Aorta (tissue), 5 donors: ENCODE measurements around the gene HBB. TPM values are rescaled to one million over a fixed set of nuclear protein-coding genes. Genes with fewer than 3 reads are reported as not detected.

Source experiments
- ATAC-seq: fragments of 200-7000 bp; cut with Tn5 transposase; one replicate; pipeline ENCODE4 v1.9.1; 2022; ENCODE audit warnings: moderate library complexity; ENCODE audit not compliant: low FRiP score
- DNase-seq, 2 donors: peaks; one replicate each; pipeline ENCODE4 v3.0.0-alpha.2; 2020
- H3K27ac ChIP-seq, 2 donors: one replicate each; pipeline ENCODE4 v1.5.1; 2013; ENCODE audit warnings: low read length in 2 of 2, mild to moderate bottlenecking in 2 of 2, moderate library complexity in 2 of 2, control low read depth in 1 of 2, inconsistent platforms in 1 of 2, low read depth in 1 of 2
- H3K27me3 ChIP-seq, 2 donors: one replicate each; pipeline ENCODE4 v1.6.1; 2013; ENCODE audit warnings: control low read depth in 1 of 2, low read length in 1 of 2, mild to moderate bottlenecking in 1 of 2, moderate library complexity in 1 of 2; ENCODE audit not compliant: insufficient read depth in 2 of 2, control insufficient read depth in 1 of 2
- H3K36me3 ChIP-seq, 2 donors: one replicate each; pipeline ENCODE4 v1.6.1; 2013; ENCODE audit warnings: control low read depth in 1 of 2, low read length in 1 of 2, mild to moderate bottlenecking in 1 of 2; ENCODE audit not compliant: insufficient read depth in 2 of 2, control insufficient read depth in 1 of 2
- H3K4me1 ChIP-seq, 2 donors: one replicate each; pipeline ENCODE4 v1.6.1; 2013; ENCODE audit warnings: low read length in 2 of 2, control low read depth in 1 of 2, mild to moderate bottlenecking in 1 of 2, moderate library complexity in 1 of 2; ENCODE audit not compliant: insufficient read depth in 2 of 2, control insufficient read depth in 1 of 2
- H3K4me3 ChIP-seq, 2 donors: one replicate each; pipeline ENCODE4 v1.5.1; 2013; ENCODE audit warnings: low read length in 2 of 2, control low read depth in 1 of 2, mild to moderate bottlenecking in 1 of 2
- H3K9me3 ChIP-seq: one replicate; pipeline ENCODE4 v1.6.1; 2013; ENCODE audit warnings: mild to moderate bottlenecking, low read length; ENCODE audit not compliant: control insufficient read depth
- WGBS, 2 donors: extraction: QIAGEN DNeasy Blood & Tissue Kit; methylation state at CpG; one replicate each; pipeline ENCODE4 v1.1.7; 2013; 5-methylcytosine and 5-hydroxymethylcytosine counted together
- intact Hi-C, 2 donors: fragments of 100-400 bp; cut with DNase I; formaldehyde crosslinking; loops; one replicate each; pipeline versions ENCODE4 v1.14.2 to v1.15.0; 2022
- polyA plus RNA-seq, 2 donors: library from polyadenylated mRNA; stranded (reverse); fragments of 200-250 nt; gene quantifications; one replicate each; pipeline ENCODE4 v1.2.3, GENCODE V29; 2013
- total RNA-seq, 2 donors: library from RNA; stranded (reverse); fragmentation: NEBNext Ultra II Directional; extraction: Animal tissue kit (Norgen Biotek cat#: 25700); gene quantifications; one replicate each; pipeline ENCODE4 v1.2.1, GENCODE V29; 2021
- donor health status: healthy with polysubstance abuse.
- donor health status: Bipolar disorder and iron deficiency.
- donor health status: DM: no; HTN: no; CAD: no.
- donor health status: DM: no; HTN: no; CAD: no.
- donor health status: DM: yes; HTN: yes; CAD: no.

The HBB gene
- total and polyA plus RNA-seq, 4 donors = 12.6 to 2,087 (median 338) TPM

DNA sequence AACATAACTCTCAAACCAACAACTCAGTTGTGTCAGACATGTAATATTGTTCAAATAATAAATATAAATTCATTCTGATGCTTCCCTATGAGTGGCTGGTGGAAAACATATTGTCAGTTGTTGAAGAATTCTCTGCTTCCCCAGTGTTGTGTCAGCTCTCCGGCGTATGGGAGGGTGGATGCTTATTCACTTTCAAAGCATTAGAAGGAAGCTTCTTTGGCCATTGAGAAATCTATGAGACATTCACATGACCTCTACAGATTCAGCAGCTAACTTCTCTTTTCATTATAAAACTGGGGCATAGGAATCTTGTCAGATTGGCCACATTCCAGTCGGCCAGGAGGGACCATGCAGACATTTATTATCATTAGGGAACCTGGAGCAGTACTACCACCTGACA lies 29.3 kb downstream of the HBB start:
- Histone ChIP-seq H3K27ac (no peak overlapping the region), H3K36me3 (no peaks in the 10 kb centered on the region), H3K4me3 (no peak overlapping the region), H3K27me3 (no peaks in the 10 kb centered on the region), H3K4me1 (no peaks in the 10 kb centered on the region), H3K9me3 (no peaks in the 10 kb centered on the region)
- ATAC-seq (no peak), DNase-seq (no peak)
- intact Hi-C loops = no loop called here
- WGBS, 2 donors = 51 to 61% methylated on average over 3 of the region's 3 CpGs

DNA sequence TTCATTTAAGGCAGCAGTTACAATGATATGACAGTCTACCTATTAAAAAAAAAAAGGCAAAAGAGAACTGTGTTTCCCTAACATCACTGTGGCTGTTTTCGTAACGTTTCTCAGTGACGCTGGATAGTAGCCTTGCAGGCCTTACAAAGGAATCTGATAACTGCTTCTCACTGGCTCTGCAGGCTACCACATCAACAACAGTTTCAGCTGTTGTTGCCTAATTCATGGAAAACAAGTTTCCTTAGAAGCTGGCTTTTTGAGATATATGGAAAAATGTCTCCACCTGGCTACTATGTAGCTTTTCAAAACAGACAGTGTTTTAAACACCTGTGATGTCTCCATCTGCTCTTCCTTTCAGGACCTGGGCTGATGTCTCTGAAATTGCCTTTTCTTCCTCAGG lies 30.1 kb downstream of the HBB start:
- no peaks in the 10 kb centered on the region for H3K27me3 ChIP-seq
- ATAC-seq = no peak
- intact Hi-C loops = no loop called here
- no peak overlapping the region for H3K27ac ChIP-seq
- 27 to 42% methylated on average over 3 of the region's 3 CpGs for WGBS, 2 donors
- H3K9me3 ChIP-seq = no peaks in the 10 kb centered on the region
- H3K4me1 ChIP-seq = no peaks in the 10 kb centered on the region
- DNase-seq = no peak
- H3K4me3 ChIP-seq = no peak overlapping the region
- no peaks in the 10 kb centered on the region for H3K36me3 ChIP-seq

DNA sequence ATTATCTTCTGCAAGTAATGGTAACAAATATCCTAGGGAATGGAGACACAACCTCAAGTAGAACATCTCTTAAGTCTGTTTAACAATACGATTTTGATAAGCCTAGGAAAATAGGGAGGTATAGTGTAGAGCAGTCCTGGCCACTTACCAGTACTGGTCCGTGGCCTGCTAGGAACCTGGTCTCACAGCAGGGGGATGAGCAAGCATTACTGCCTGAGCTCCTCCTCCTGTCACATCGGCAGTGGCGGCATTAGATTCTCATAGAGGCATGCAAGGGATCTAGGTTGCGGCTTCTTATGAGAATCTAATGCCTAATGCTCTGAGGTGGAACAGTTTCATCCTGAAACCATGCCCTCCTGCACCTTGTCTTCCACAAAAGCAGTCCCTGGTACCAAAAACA lies 30.8 kb downstream of the HBB start:
- H3K27me3 ChIP-seq = no peaks in the 10 kb centered on the region
- H3K4me3 ChIP-seq = no peak overlapping the region
- ATAC-seq = no peak
- 54 to 63% methylated on average over 5 of the region's 5 CpGs for WGBS, 2 donors
- no peak overlapping the region for H3K27ac ChIP-seq
- DNase-seq = no peak
- no peaks in the 10 kb centered on the region for H3K4me1 ChIP-seq
- H3K9me3 ChIP-seq = no peaks in the 10 kb centered on the region
- no peaks in the 10 kb centered on the region for H3K36me3 ChIP-seq
- intact Hi-C loops = no loop called here

- H3K36me3 ChIP-seq = no peaks in the 10 kb centered on the region
- no peak overlapping the region for H3K4me3 ChIP-seq
- ATAC-seq (no peak), DNase-seq (no peak)
- no peaks in the 10 kb centered on the region for H3K27me3 ChIP-seq
- H3K9me3 ChIP-seq = peaks cover 5% of the 10 kb centered on the region
- H3K27ac ChIP-seq = no peak overlapping the region
- 0 to 12% methylated on average over 1 of the region's 1 CpG for WGBS, 2 donors
- intact Hi-C loops = no loop called here
- no peaks in the 10 kb centered on the region for H3K4me1 ChIP-seq
These were observed 34.1 kb downstream of the HBB start for GRCh38 chr11:5192738-5193137.

DNA sequence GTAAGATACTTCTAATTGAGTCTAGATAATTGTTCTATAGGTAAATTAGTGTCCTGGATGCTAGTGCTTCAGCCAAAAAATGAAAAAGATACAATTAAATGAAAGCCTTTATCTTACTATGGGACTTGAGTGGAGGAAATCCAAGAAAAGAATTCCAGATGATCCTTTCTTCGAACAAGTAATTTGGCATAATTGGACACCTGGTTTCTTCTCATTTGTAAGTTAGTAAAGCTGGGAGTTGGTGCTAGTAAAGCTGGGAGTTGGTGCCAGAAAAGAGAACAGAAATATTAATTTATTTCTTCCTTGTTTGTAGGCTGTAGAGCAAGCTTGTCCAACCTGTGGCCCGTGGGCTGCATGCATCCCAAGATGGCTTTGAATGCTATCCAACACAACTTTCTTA lies 38.7 kb downstream of the HBB start:
- no peak overlapping the region for H3K27ac ChIP-seq
- DNase-seq (no peak), ATAC-seq (no peak)
- intact Hi-C loops = no loop called here
- WGBS, 2 donors = 81 to 91% methylated on average over 2 of the region's 2 CpGs
- no peaks in the 10 kb centered on the region for H3K4me1 ChIP-seq
- peaks cover 5% of the 10 kb centered on the region for H3K9me3 ChIP-seq
- H3K27me3 ChIP-seq = no peaks in the 10 kb centered on the region
- H3K4me3 ChIP-seq = no peak overlapping the region
- no peaks in the 10 kb centered on the region for H3K36me3 ChIP-seq

GRCh38 chr11:5178046-5178837 lies 48.6 kb downstream of the HBB start:
- ATAC-seq = no peak
- no peak overlapping the region for H3K4me3 ChIP-seq
- no peaks in the 10 kb centered on the region for H3K36me3 ChIP-seq
- no peaks in the 10 kb centered on the region for H3K4me1 ChIP-seq
- H3K9me3 ChIP-seq = no peaks in the 10 kb centered on the region
- H3K27ac ChIP-seq = no peak overlapping the region
- H3K27me3 ChIP-seq = no peaks in the 10 kb centered on the region
- 83 to 88% methylated on average over 10 of the region's 10 CpGs for WGBS, 2 donors
- DNase-seq = no peak
- intact Hi-C loops = no loop called here

Other genes starting within 250 kb of the HBB start
- gene OR51L1, start 232.2 kb downstream of the HBB start, total RNA-seq = not detected
- not detected for gene OR51L1, start 232.2 kb downstream of the HBB start, polyA plus RNA-seq
- gene OR52J3, start 180.5 kb downstream of the HBB start, total RNA-seq = not detected
- not detected for gene OR52J3, start 180.5 kb downstream of the HBB start, polyA plus RNA-seq
- gene OR52E2, start 167.4 kb downstream of the HBB start, total RNA-seq = not detected
- gene OR52E2, start 167.4 kb downstream of the HBB start, polyA plus RNA-seq = not detected
- gene OR52E1, start 157.5 kb downstream of the HBB start, total RNA-seq = not detected
- gene OR52E1, start 157.5 kb downstream of the HBB start, polyA plus RNA-seq = not detected
- not detected for gene OR52A5, start 88.7 kb downstream of the HBB start, total RNA-seq
- not detected for gene OR52A5, start 88.7 kb downstream of the HBB start, polyA plus RNA-seq
- not detected for gene OR52A1, start 72.3 kb downstream of the HBB start, total RNA-seq
- not detected for gene OR52A1, start 72.3 kb downstream of the HBB start, polyA plus RNA-seq
- not detected for gene OR51V1, start 26.4 kb downstream of the HBB start, total RNA-seq
- not detected for gene OR51V1, start 26.4 kb downstream of the HBB start, polyA plus RNA-seq
- 1 to 10 TPM in 1 of 2 donors, not detected in 1; 8.4 TPM for gene HBD, start 7.4 kb upstream of the HBB start, total RNA-seq
- gene HBD, start 7.4 kb upstream of the HBB start, polyA plus RNA-seq = not detected
- not detected for gene HBG1, start 22.8 kb upstream of the HBB start, total RNA-seq
- gene HBG1, start 22.8 kb upstream of the HBB start, polyA plus RNA-seq = not detected
- gene HBG2, start 27.7 kb upstream of the HBB start, total RNA-seq = under 1 TPM in 1 of 2 donors, not detected in 1; 0.78 TPM
- under 1 TPM in 1 of 2 donors, not detected in 1; 0.23 TPM for gene HBG2, start 27.7 kb upstream of the HBB start, polyA plus RNA-seq
- gene HBE1, start 42.9 kb upstream of the HBB start, total RNA-seq = not detected
- not detected for gene HBE1, start 42.9 kb upstream of the HBB start, polyA plus RNA-seq
- gene OR51B4, start 74.9 kb upstream of the HBB start, total RNA-seq = not detected
- gene OR51B4, start 74.9 kb upstream of the HBB start, polyA plus RNA-seq = not detected
- gene OR51B2, start 97.2 kb upstream of the HBB start, total RNA-seq = not detected
- not detected for gene OR51B2, start 97.2 kb upstream of the HBB start, polyA plus RNA-seq
- gene OR51B5, start 116.5 kb upstream of the HBB start, total RNA-seq = 1 to 10 TPM in 1 of 2 donors, under 1 TPM in 1; 0.71 to 1.2 TPM
- gene OR51B5, start 116.5 kb upstream of the HBB start, polyA plus RNA-seq = not detected
- gene OR51B6, start 124.4 kb upstream of the HBB start, total RNA-seq = not detected
- not detected for gene OR51B6, start 124.4 kb upstream of the HBB start, polyA plus RNA-seq
- not detected for gene OR51M1, start 156.7 kb upstream of the HBB start, total RNA-seq
- not detected for gene OR51M1, start 156.7 kb upstream of the HBB start, polyA plus RNA-seq
- gene OR51Q1, start 195.0 kb upstream of the HBB start, total RNA-seq = not detected
- 1 to 10 TPM in 1 of 2 donors, not detected in 1; 1.4 TPM for gene OR51Q1, start 195.0 kb upstream of the HBB start, polyA plus RNA-seq
- gene OR51I1, start 214.4 kb upstream of the HBB start, total RNA-seq = under 1 TPM; 0.42 to 0.49 TPM
- gene OR51I1, start 214.4 kb upstream of the HBB start, polyA plus RNA-seq = not detected
- gene OR51I2, start 222.3 kb upstream of the HBB start, total RNA-seq = not detected
- gene OR51I2, start 222.3 kb upstream of the HBB start, polyA plus RNA-seq = not detected